GM12878 (cell line): ENCODE data around the gene NDUFC2. TPM values are rescaled to one million over a fixed set of nuclear protein-coding genes. Genes with fewer than 3 reads are reported as not detected.

ENCODE experiments used
- ATAC-seq: fragments of 200-7000 bp; cut with Tn5 transposase; 3 replicates; pipeline ENCODE4 v1.9.1; 2020; ENCODE audit warnings: mild to moderate bottlenecking, moderate library complexity
- BruUV-seq: library from RNA; stranded (reverse); fragments of 400-500 nt; replicated peaks from 2 replicates; lab custom pipeline; 2021; lab: Mats Ljungman, UMichigan
- CTCF ChIA-PET: fragments of 300-600 bp; sonication (Branson Sonifier 250); formaldehyde crosslinking; extraction: SDS; loops from one replicate; lab custom pipeline; 2021; ENCODE audit warnings: inconsistent platforms; lab: Yijun Ruan, JAX
- POLR2A ChIA-PET: fragments of 350-600 bp; formaldehyde crosslinking; extraction: SDS; loops from one replicate; lab custom pipeline; 2021; ENCODE audit warnings: inconsistent platforms; lab: Charles Lee
- RAD21 ChIA-PET: fragments of 300-600 bp; sonication (Branson Sonifier 250); formaldehyde crosslinking; loops from one replicate; lab custom pipeline; 2023; ENCODE audit warnings: antibody characterized with exemption; ENCODE audit not compliant: unreplicated experiment; lab: Charles Lee
- SMC1A ChIA-PET: fragments of 300-600 bp; sonication (Branson Sonifier 250); formaldehyde crosslinking; loops from one replicate; lab custom pipeline; 2023; ENCODE audit not compliant: unreplicated experiment, uncharacterized antibody; lab: Charles Lee
- DNase-seq: peaks from one replicate; pipeline ENCODE4 v3.0.0-alpha.2; 2011; ENCODE audit warnings: low read depth, low spot score
- FAIRE-seq: peaks from 3 replicates; lab custom pipeline; 2011; peaks lifted over from hg19 to GRCh38; lab: Jason Lieb, UNC
- H2AFZ ChIP-seq: 2 replicates; pipeline ENCODE4 v1.6.0; 2011; ENCODE audit warnings: low read depth, low read length, control low read depth; ENCODE audit not compliant: control insufficient read depth
- H3K27ac ChIP-seq: 2 replicates; pipeline ENCODE4 v1.5.1; 2011; ENCODE audit warnings: control low read depth; ENCODE audit not compliant: control insufficient read depth, insufficient read depth
- H3K27me3 ChIP-seq, 2 experiments: replicated peaks in 1 of 2; 2 replicates each; pipeline versions ENCODE4 v1.6.0 to v1.6.1; 2011; ENCODE audit warnings: low read length in 1 of 2; ENCODE audit not compliant: control insufficient read depth in 2 of 2, insufficient read depth in 2 of 2
- H3K36me3 ChIP-seq, 2 experiments: 2 replicates each; pipeline ENCODE4 v1.5.1; 2011; ENCODE audit warnings: low read length in 1 of 2; ENCODE audit not compliant: control insufficient read depth in 2 of 2, insufficient read depth in 2 of 2
- H3K4me1 ChIP-seq: 2 replicates; pipeline ENCODE4 v1.6.1; 2011; ENCODE audit warnings: mild to moderate bottlenecking, low read length, moderate library complexity, mixed read lengths; ENCODE audit not compliant: control insufficient read depth, insufficient read depth
- H3K4me2 ChIP-seq: 2 replicates; pipeline ENCODE4 v1.6.0; 2011; ENCODE audit warnings: control low read depth; ENCODE audit not compliant: control insufficient read depth, insufficient read depth
- H3K4me3 ChIP-seq: fragments of 200-600 bp; sonication (generic); 2 replicates; pipeline ENCODE4 v1.5.1; 2016
- H3K79me2 ChIP-seq: 2 replicates; pipeline ENCODE4 v1.6.0; 2011; ENCODE audit warnings: low read length; ENCODE audit not compliant: control insufficient read depth, insufficient read depth
- H3K9ac ChIP-seq: 2 replicates; pipeline ENCODE4 v1.8.0; 2011; ENCODE audit warnings: low read length, control low read depth, mixed read lengths; ENCODE audit not compliant: control insufficient read depth, insufficient read depth
- H3K9me3 ChIP-seq: replicated peaks from 3 replicates; pipeline ENCODE4 v1.5.1; 2011; ENCODE audit warnings: mild to moderate bottlenecking, low read length; ENCODE audit not compliant: control insufficient read depth, insufficient read depth
- H4K20me1 ChIP-seq: 2 replicates; pipeline ENCODE4 v1.6.0; 2011; ENCODE audit not compliant: control insufficient read depth, insufficient read depth
- GATAD2B ChIP-seq: fragments of 450-650 bp; conservative IDR thresholded peaks from 2 replicates; pipeline ENCODE4 v1.6.1; 2017; ENCODE audit warnings: low read depth, mild to moderate bottlenecking, moderate library complexity
- MXI1 ChIP-seq: fragments of 150-350 bp; IDR thresholded peaks from 2 replicates; pipeline ENCODE4 v1.6.1; 2011; ENCODE audit warnings: low read depth, mild to moderate bottlenecking, inconsistent platforms, low read length, improper control_type of control experiment
- POLR2AphosphoS5 ChIP-seq: IDR thresholded peaks from 2 replicates; pipeline ENCODE4 v1.6.1; 2011; ENCODE audit warnings: mild to moderate bottlenecking, low read length, inconsistent platforms
- RCOR1 ChIP-seq: conservative IDR thresholded peaks from 2 replicates; pipeline ENCODE4 v1.6.1; 2012; ENCODE audit warnings: low read depth, low read length, improper control_type of control experiment
- RELA ChIP-seq: fragments of 450-650 bp; IDR thresholded peaks from 2 replicates; pipeline ENCODE4 v1.8.0; 2014; ENCODE audit warnings: borderline replicate concordance; ENCODE audit not compliant: partially characterized antibody
- RUNX3 ChIP-seq: IDR thresholded peaks from 2 replicates; pipeline ENCODE4 v1.6.1; 2012; ENCODE audit warnings: low read length, inconsistent platforms
- SIX5 ChIP-seq: IDR thresholded peaks from 2 replicates; pipeline ENCODE4 v1.6.1; 2011; ENCODE audit warnings: mild to moderate bottlenecking, low read depth, low read length, moderate library complexity; ENCODE audit not compliant: severe bottlenecking
- SMAD1 ChIP-seq: fragments of 450-650 bp; IDR thresholded peaks from 2 replicates; pipeline ENCODE4 v1.6.1; 2018; ENCODE audit warnings: mild to moderate bottlenecking, low read depth; ENCODE audit not compliant: partially characterized antibody
- ZNF207 ChIP-seq: fragments of 450-650 bp; IDR thresholded peaks from 2 replicates; pipeline ENCODE4 v1.6.1; 2014; ENCODE audit warnings: antibody characterized with exemption, mild to moderate bottlenecking, borderline replicate concordance
- ZNF622 ChIP-seq: fragments of 450-650 bp; IDR thresholded peaks from 2 replicates; pipeline ENCODE4 v1.6.1; 2017; ENCODE audit warnings: mild to moderate bottlenecking, inconsistent platforms
- ZNF687 ChIP-seq: fragments of 450-650 bp; IDR thresholded peaks from 2 replicates; pipeline ENCODE4 v1.6.1; 2017; ENCODE audit warnings: mild to moderate bottlenecking, moderate library complexity
- WGBS: methylation state at CpG from one replicate; pipeline ENCODE4 v1.1.6; 2016; ENCODE audit warnings: low lambda C conversion rate; ENCODE audit not compliant: insufficient replicate concordance, insufficient coverage; ENCODE audit errors: missing lambda C conversion rate; 5-methylcytosine and 5-hydroxymethylcytosine counted together
- in situ Hi-C: fragments of 300-500 bp; cut with MboI; formaldehyde crosslinking; loops from 9 replicates; pipeline ENCODE4 v1.14.3; 2018; ENCODE audit warnings: mixed read lengths
- intact Hi-C: fragments of 100-400 bp; cut with micrococcal nuclease; formaldehyde crosslinking; loops from one replicate; pipeline ENCODE4 v1.14.2; 2022; ENCODE audit not compliant: unreplicated experiment
- polyA plus RNA-seq, 11 experiments: library from polyadenylated mRNA; depleted of rRNA in 4 of 11; unstranded in 6 of 11; stranded (reverse) in 5 of 11; fragments of >200 nt; fragmentation: Nextera tagmentation in 4 of 11; fragmentation: Illumina TruSeq in 1 of 11; extraction: Ambion mirVana in 4 of 11; extraction: Trizol in 1 of 11; gene quantifications; 1 replicate in 1 of 11; 2 replicates in 10 of 11; pipeline versions ENCODE4 v1.2.1 to v1.2.3, GENCODE V29; 2011 to 2016; ENCODE audit warnings: inconsistent platforms in 2 of 11, missing spikeins in 2 of 11, low read depth in 1 of 11
- total RNA-seq, 4 experiments: library from RNA; depleted of rRNA in 3 of 4; stranded (reverse); fragments of >200 nt in 3 of 4; fragmentation: Illumina TruSeq in 1 of 4; extraction: Trizol in 1 of 4; gene quantifications; 2 replicates each; pipeline versions ENCODE4 v1.2.1 to v1.2.3, GENCODE V29; 2013 to 2021
- TF ChIP-seq, protein P1 (sequence below): IDR thresholded peaks from 2 replicates; pipeline ENCODE4 v1.6.1; 2011; ENCODE audit warnings: mild to moderate bottlenecking, low read depth, low read length, moderate library complexity; ENCODE audit not compliant: insufficient replicate concordance
- TF ChIP-seq, protein P2 (sequence below): IDR thresholded peaks from 2 replicates; pipeline ENCODE4 v1.6.1; 2011; ENCODE audit warnings: low read depth, mild to moderate bottlenecking, low read length, moderate library complexity, borderline replicate concordance; ENCODE audit errors: extremely low read depth
- TF ChIP-seq, protein P3 (sequence below): fragments of 450-650 bp; IDR thresholded peaks from 2 replicates; pipeline ENCODE4 v1.6.1; 2017; ENCODE audit warnings: mild to moderate bottlenecking, low read depth, inconsistent platforms; ENCODE audit not compliant: poor library complexity, severe bottlenecking

Gene NDUFC2
- total and polyA plus RNA-seq, 10 of the 15 experiments (the other 5 are each of a cell fraction or from before 2014, with no cell fraction given) = 103 to 529 (median 192) TPM

GRCh38 chr11:78039919-78040671, 39.6 kb downstream of the NDUFC2 start:
- no peaks in the 10 kb centered on the region for H3K27me3 ChIP-seq
- peak overlapping the region; percentile 50; the same call in 1 of the 2 replicates for H3K27ac ChIP-seq
- SMC1A ChIA-PET = interaction anchor here (0.5 to 1.3 kb wide), 9 partner anchors 9 to 411 kb away, joined by 3 to 7 read pairs (median 3); partner anchors contain the start of gene INTS4
- RAD21 ChIA-PET = interaction anchor here (0.6 to 2.5 kb wide), 5 partner anchors 9 to 55 kb away, joined by 3 to 9 read pairs (median 3); no protein-coding TSS in a partner anchor
- CTCF ChIA-PET = interaction anchor here (0.8 to 1.2 kb wide), 5 partner anchors 19 to 525 kb away, joined by 3 to 4 read pairs (median 3); partner anchors contain the start of gene INTS4
- no peak for DNase-seq
- no peaks in the 10 kb centered on the region for H3K79me2 ChIP-seq
- H3K9ac ChIP-seq = peak overlapping the region; percentile 55
- peak; percentile 95 for ATAC-seq
- in situ Hi-C loops = no loop called here
- WGBS = 33% methylated on average over 7 of the region's 7 CpGs
- peaks cover 7% of the 10 kb centered on the region for H3K4me1 ChIP-seq
- intact Hi-C loops = no loop called here
- H3K4me2 ChIP-seq = peak overlapping the region; percentile 72
- no peaks in the 10 kb centered on the region for H3K9me3 ChIP-seq
- POLR2A ChIA-PET = interaction anchor here (0.9 to 1.0 kb wide), 2 partner anchors 19 to 45 kb away, joined by 3 to 5 read pairs; partner anchors contain the start of gene INTS4
- H2AFZ ChIP-seq = peak overlapping the region; percentile 96
- no peaks in the 10 kb centered on the region for H4K20me1 ChIP-seq
- BruUV-seq = no TSS peak
- H3K36me3 ChIP-seq = no peaks in the 10 kb centered on the region
- FAIRE-seq = peak; percentile 73
- no peak overlapping the region for H3K4me3 ChIP-seq
- TF ChIP-seq POLR2AphosphoS5 (0 out of 2 replicates have a peak, but pooled peaks have one; percentile 31), MXI1 (0 out of 2 replicates have a peak, but pooled peaks have one; percentile 15), RELA (no peak), ZNF687 (peak; percentile 64; the same call in 1 of the 2 replicates), GATAD2B (no peak), SIX5 (no peak), SMAD1 (peak; percentile 60), ZNF622 (no peak), ZNF207 (no peak), RUNX3 (no peak), RCOR1 (no peak)
- TF ChIP-seq, protein P1, sequence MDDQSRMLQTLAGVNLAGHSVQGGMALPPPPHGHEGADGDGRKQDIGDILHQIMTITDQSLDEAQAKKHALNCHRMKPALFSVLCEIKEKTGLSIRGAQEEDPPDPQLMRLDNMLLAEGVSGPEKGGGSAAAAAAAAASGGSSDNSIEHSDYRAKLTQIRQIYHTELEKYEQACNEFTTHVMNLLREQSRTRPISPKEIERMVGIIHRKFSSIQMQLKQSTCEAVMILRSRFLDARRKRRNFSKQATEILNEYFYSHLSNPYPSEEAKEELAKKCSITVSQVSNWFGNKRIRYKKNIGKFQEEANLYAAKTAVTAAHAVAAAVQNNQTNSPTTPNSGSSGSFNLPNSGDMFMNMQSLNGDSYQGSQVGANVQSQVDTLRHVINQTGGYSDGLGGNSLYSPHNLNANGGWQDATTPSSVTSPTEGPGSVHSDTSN = no peak
- TF ChIP-seq, protein P2, sequence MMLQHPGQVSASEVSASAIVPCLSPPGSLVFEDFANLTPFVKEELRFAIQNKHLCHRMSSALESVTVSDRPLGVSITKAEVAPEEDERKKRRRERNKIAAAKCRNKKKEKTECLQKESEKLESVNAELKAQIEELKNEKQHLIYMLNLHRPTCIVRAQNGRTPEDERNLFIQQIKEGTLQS = no peak
- TF ChIP-seq, protein P3, sequence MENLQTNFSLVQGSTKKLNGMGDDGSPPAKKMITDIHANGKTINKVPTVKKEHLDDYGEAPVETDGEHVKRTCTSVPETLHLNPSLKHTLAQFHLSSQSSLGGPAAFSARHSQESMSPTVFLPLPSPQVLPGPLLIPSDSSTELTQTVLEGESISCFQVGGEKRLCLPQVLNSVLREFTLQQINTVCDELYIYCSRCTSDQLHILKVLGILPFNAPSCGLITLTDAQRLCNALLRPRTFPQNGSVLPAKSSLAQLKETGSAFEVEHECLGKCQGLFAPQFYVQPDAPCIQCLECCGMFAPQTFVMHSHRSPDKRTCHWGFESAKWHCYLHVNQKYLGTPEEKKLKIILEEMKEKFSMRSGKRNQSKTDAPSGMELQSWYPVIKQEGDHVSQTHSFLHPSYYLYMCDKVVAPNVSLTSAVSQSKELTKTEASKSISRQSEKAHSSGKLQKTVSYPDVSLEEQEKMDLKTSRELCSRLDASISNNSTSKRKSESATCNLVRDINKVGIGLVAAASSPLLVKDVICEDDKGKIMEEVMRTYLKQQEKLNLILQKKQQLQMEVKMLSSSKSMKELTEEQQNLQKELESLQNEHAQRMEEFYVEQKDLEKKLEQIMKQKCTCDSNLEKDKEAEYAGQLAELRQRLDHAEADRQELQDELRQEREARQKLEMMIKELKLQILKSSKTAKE = no peak
